Smooth muscle cell (in vitro differentiated cells): ENCODE results near the gene JMJD7. TPM values are rescaled to one million over a fixed set of nuclear protein-coding genes. Genes with fewer than 3 reads are reported as not detected.

Source experiments
- DNase-seq: peaks from one replicate; lab custom pipeline; 2025; ENCODE audit not compliant: unreplicated experiment; lab: John Stamatoyannopoulos, UW
- H2AFZ ChIP-seq: fragments of 200-600 bp; sonication (generic); 2 replicates; pipeline ENCODE4 v1.6.0; 2016; ENCODE audit warnings: antibody characterized with exemption, low read depth, mild to moderate bottlenecking
- H3F3A ChIP-seq: fragments of 200-600 bp; sonication (generic); 2 replicates; pipeline ENCODE4 v1.6.0; 2017; ENCODE audit warnings: antibody characterized with exemption, low read depth
- H3K27ac ChIP-seq: fragments of 200-600 bp; sonication (generic); 2 replicates; pipeline ENCODE4 v1.5.1; 2016; ENCODE audit warnings: low read depth, mild to moderate bottlenecking
- H3K27me3 ChIP-seq: fragments of 200-600 bp; sonication (generic); 2 replicates; pipeline ENCODE4 v1.6.1; 2016; ENCODE audit warnings: low read depth, mild to moderate bottlenecking
- H3K36me3 ChIP-seq: fragments of 200-600 bp; sonication (generic); 2 replicates; pipeline ENCODE4 v1.5.1; 2016; ENCODE audit warnings: low read depth
- H3K4me1 ChIP-seq: fragments of 200-600 bp; sonication (generic); 2 replicates; pipeline ENCODE4 v1.5.1; 2016; ENCODE audit warnings: low read depth
- H3K4me2 ChIP-seq: fragments of 200-600 bp; sonication (generic); 2 replicates; pipeline ENCODE4 v1.6.0; 2016; ENCODE audit warnings: mild to moderate bottlenecking
- H3K4me3 ChIP-seq: fragments of 200-600 bp; sonication (generic); 2 replicates; pipeline ENCODE4 v1.5.1; 2016; ENCODE audit warnings: mild to moderate bottlenecking
- H3K79me2 ChIP-seq: fragments of 200-600 bp; sonication (generic); 2 replicates; pipeline ENCODE4 v1.6.0; 2016; ENCODE audit warnings: low read depth, mild to moderate bottlenecking
- H3K9ac ChIP-seq: fragments of 200-600 bp; sonication (generic); 2 replicates; pipeline ENCODE4 v1.6.0; 2016; ENCODE audit warnings: low read depth
- H3K9me3 ChIP-seq: fragments of 200-600 bp; sonication (generic); replicated peaks from 2 replicates; pipeline ENCODE4 v1.5.1; 2016; ENCODE audit warnings: low read depth
- H4K20me1 ChIP-seq: fragments of 200-600 bp; sonication (generic); 2 replicates; pipeline ENCODE4 v1.6.0; 2016; ENCODE audit warnings: low read depth
- WGBS: methylation state at CpG from one replicate; pipeline ENCODE4 v1.1.7; 2016; ENCODE audit warnings: low lambda C conversion rate; 5-methylcytosine and 5-hydroxymethylcytosine counted together
- polyA plus RNA-seq: library from polyadenylated mRNA; unstranded; fragments of >200 nt; fragmentation: Nextera tagmentation; extraction: Ambion mirVana; gene quantifications from 2 replicates; pipeline ENCODE4 v1.2.1, GENCODE V29; 2016
- total RNA-seq: library from RNA; depleted of rRNA; stranded (reverse); fragments of >200 nt; gene quantifications from 2 replicates; pipeline ENCODE4 v1.2.3, GENCODE V29; 2014
- TF ChIP-seq, protein P1 (sequence below): fragments of 200-600 bp; sonication (generic); IDR thresholded peaks from 2 replicates; pipeline ENCODE4 v1.5.1; 2017; ENCODE audit warnings: borderline replicate concordance, mild to moderate bottlenecking, antibody characterized with exemption; ENCODE audit not compliant: insufficient read depth, poor library complexity, severe bottlenecking

JMJD7 gene
- total and polyA plus RNA-seq, 2 experiments from 2014 or later, result 3.3 to 5.0 TPM

DNA sequence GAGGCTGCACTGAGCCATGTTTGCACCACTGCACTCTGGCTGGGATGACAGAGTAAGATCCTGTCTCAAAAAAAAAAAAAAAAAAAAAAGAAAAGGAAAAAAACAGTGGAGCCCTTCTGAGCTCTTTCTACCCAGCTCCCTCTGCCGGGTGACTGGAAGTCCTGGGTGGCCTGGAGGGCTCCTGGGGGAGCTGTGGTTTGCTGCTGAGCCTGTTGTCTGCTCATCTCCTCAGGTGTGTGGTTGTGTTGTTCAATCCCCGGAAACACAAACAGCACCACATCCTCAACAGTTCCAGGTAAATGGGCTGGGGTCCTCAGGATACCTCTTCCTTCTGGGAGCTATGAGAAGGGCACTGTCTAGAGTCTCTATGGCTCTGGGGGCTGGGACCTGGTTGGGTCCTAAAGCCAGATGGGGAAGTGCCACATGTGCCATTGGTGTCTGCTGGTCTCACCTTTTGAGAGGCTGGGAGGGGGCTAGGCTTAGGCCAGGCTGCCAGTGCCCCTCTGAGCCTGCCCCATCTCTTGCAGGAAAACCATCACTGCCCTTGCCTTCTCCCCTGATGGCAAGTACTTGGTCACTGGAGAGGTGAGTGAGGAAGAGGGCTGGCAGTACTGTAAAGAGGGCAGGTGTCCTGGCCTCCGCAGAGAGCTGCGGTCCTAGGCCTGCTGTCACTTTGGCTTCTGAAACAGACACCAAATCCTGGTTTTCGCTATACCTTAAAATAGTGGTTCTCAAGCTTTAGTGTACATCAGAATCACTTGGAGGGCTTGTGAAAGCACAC lies 17.1 kb upstream of the JMJD7 start:
- no peak overlapping the region for H3K4me3 ChIP-seq
- 90% methylated on average over 5 of the region's 5 CpGs for WGBS
- no peak for DNase-seq
- no peak overlapping the region for H3K4me2 ChIP-seq
- no peaks in the 10 kb centered on the region for H3K27me3 ChIP-seq
- H3K36me3 ChIP-seq, result peaks cover 1% of the 10 kb centered on the region
- H3K27ac ChIP-seq, result no peak overlapping the region
- H3K4me1 ChIP-seq, result no peaks in the 10 kb centered on the region
- peaks cover 21% of the 10 kb centered on the region for H4K20me1 ChIP-seq
- H3K79me2 ChIP-seq, result peaks cover 6% of the 10 kb centered on the region
- no peaks in the 10 kb centered on the region for H3K9me3 ChIP-seq
- TF ChIP-seq, protein P1, sequence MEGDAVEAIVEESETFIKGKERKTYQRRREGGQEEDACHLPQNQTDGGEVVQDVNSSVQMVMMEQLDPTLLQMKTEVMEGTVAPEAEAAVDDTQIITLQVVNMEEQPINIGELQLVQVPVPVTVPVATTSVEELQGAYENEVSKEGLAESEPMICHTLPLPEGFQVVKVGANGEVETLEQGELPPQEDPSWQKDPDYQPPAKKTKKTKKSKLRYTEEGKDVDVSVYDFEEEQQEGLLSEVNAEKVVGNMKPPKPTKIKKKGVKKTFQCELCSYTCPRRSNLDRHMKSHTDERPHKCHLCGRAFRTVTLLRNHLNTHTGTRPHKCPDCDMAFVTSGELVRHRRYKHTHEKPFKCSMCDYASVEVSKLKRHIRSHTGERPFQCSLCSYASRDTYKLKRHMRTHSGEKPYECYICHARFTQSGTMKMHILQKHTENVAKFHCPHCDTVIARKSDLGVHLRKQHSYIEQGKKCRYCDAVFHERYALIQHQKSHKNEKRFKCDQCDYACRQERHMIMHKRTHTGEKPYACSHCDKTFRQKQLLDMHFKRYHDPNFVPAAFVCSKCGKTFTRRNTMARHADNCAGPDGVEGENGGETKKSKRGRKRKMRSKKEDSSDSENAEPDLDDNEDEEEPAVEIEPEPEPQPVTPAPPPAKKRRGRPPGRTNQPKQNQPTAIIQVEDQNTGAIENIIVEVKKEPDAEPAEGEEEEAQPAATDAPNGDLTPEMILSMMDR, result no peak
- H3F3A ChIP-seq, result no peaks in the 10 kb centered on the region
- no peak overlapping the region for H3K9ac ChIP-seq
- no peak overlapping the region for H2AFZ ChIP-seq

DNA sequence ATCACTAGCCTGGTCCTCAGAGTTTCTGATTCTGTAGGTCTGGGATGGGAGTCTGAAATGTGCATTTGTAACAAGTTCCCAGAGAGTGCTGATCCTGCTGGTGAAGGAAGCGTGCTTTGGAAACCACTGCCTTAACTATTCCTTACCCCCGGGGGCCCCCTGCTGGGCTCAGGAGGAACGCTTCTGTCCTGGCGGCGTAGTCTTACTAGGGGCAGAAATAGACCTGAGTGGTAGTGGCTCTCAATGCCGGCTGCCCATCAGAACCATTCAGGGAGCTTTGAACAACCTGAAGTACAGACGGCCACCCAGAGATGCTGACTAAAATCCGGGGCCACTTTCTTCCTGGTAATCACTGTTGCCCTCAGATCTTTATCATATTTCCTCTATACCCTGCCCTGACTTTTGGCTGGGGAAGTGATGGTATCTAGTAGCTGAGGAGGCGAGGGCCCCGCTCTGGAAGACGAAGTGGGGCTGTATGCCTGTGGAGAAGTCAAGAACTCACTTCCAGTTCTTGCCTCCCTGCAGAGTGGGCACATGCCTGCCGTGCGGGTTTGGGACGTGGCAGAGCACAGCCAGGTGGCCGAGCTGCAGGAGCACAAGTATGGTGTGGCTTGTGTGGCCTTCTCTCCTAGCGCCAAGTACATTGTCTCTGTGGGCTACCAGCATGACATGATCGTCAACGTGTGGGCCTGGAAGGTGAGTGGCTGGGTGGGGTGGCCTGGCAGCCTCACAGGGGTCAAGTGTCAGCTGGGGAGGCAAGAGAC lies 16.3 kb upstream of the JMJD7 start:
- DNase-seq, result peak; percentile 35
- Histone ChIP-seq H3K27ac (no peak overlapping the region), H4K20me1 (peaks cover 20% of the 10 kb centered on the region), H3K4me2 (no peak overlapping the region), H3K4me3 (no peak overlapping the region), H2AFZ (no peak overlapping the region), H3K36me3 (peaks cover 4% of the 10 kb centered on the region), H3K79me2 (peaks cover 6% of the 10 kb centered on the region), H3K9ac (no peak overlapping the region), H3K4me1 (no peaks in the 10 kb centered on the region), H3F3A (no peaks in the 10 kb centered on the region), H3K9me3 (no peaks in the 10 kb centered on the region), H3K27me3 (no peaks in the 10 kb centered on the region)
- 58% methylated on average over 18 of the region's 18 CpGs for WGBS
- TF ChIP-seq, protein P1, result peak; percentile 83

DNA sequence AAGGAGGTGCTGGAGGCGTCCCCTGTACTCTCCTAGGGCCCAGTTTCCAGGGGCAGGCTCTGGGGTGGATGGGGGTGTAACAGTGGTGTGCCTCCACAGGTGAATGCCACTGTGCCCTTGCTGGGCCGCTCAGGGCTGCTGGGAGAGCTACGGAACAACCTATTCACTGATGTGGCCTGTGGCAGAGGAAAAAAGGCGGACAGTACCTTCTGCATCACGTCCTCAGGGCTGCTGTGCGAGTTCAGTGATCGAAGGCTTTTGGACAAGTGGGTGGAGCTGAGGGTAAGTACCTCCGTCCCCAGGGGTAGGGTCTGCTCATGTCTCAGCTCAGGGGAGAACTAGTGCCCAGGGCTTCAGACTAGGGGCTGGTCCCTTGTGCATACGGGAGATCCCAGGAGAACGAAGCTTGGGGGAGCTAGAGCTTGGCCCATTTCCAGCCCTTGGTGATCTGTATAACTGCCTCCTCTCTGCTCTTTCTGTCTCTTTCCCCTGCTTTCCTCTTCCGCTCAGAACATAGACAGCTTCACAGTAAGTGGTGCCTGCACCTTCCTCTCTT lies 15.0 kb upstream of the JMJD7 start:
- H3K4me1 ChIP-seq, result no peaks in the 10 kb centered on the region
- no peak overlapping the region for H3K9ac ChIP-seq
- no peak overlapping the region for H3K4me2 ChIP-seq
- no peak for DNase-seq
- WGBS, result 96% methylated on average over 11 of the region's 11 CpGs
- H3F3A ChIP-seq, result no peaks in the 10 kb centered on the region
- H4K20me1 ChIP-seq, result peaks cover 12% of the 10 kb centered on the region
- no peak overlapping the region for H3K4me3 ChIP-seq
- H2AFZ ChIP-seq, result no peak overlapping the region
- TF ChIP-seq, protein P1, result no peak
- no peak overlapping the region for H3K27ac ChIP-seq
- H3K36me3 ChIP-seq, result peaks cover 4% of the 10 kb centered on the region
- H3K79me2 ChIP-seq, result peaks cover 6% of the 10 kb centered on the region
- no peaks in the 10 kb centered on the region for H3K9me3 ChIP-seq
- H3K27me3 ChIP-seq, result no peaks in the 10 kb centered on the region
